ENCODE measurements around the gene BABAM2. TPM values are rescaled to one million over a fixed set of nuclear protein-coding genes. Genes with fewer than 3 reads are reported as not detected.

BABAM2 gene
- total and polyA plus RNA-seq, 9 of the 15 experiments (the other 6 are each of a cell fraction or from before 2014, with no cell fraction given), result 10.9 to 37.4 (median 25.6) TPM

DNA sequence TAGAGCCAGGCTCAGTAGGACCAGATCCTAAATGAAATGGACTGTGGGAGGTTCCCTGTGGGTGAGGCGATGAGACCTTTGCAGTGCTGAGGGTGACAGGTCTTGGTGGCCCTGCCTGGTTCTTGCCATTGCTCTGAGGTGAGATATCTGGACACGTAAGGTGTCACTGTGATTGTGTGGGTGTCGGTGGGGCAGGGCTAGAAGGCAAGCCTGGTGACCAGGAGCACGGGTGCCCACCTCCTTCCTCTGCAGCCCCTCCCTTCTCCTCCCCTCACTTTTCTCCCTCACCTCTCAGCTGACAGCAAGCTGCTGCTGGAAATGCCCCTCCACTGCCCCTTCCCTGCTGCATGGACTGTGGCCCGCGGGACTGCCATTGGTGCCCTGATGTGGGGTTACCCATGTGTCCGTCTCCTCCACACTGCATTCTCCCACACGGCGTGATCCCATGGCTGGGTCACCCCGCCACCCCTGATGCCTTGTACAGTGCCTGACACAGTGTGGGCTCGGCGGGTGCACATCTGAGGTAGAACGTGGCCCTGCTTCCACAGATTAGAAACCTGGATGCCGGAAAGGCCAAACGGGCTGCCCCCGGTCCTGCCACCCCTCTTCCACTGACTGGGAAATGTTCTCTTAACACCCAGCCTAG, 446.6 kb downstream of the BABAM2 start (continued):
- TF ChIP-seq BHLHE40 (IDR thresholded peaks at IDR 0.05; ENCODE audit: low read length) (no peak), ZKSCAN3 (CRISPR knock-in tag; IDR thresholded peaks at IDR 0.05) (no peak), RBM15 (IDR thresholded peaks at IDR 0.05; ENCODE audit: insufficient read depth, low read length) (no peak), POLR2AphosphoS5 (IDR thresholded peaks at IDR 0.05; ENCODE audit: control insufficient read depth, insufficient read depth, low read depth, low read length) (no peak), POU5F1 (IDR thresholded peaks at IDR 0.05; ENCODE audit: borderline replicate concordance, low read depth, low read length, partially characterized antibody) (no peak), RBM25 (IDR thresholded peaks at IDR 0.05; ENCODE audit: low read depth, low read length, severe bottlenecking) (no peak), TCF3 (CRISPR knock-in tag; IDR thresholded peaks at IDR 0.05) (no peak), MED1 (CRISPR knock-in tag; IDR thresholded peaks at IDR 0.05; ENCODE audit: borderline replicate concordance) (no peak), MYBL2 (IDR thresholded peaks at IDR 0.05; ENCODE audit: low read depth) (no peak), MYBL2 (CRISPR knock-in tag; IDR thresholded peaks at IDR 0.05; ENCODE audit: borderline replicate concordance) (no peak), NCOA1 (IDR thresholded peaks at IDR 0.05; ENCODE audit: low read depth) (no peak)
